Measurements from ENCODE around the gene PIAS1.
A peak's percentile ranks its signal among the peaks of the same experiment; 100 is the strongest.
"Not testable (repeated sequence)": the region's sequence is repeated elsewhere in the genome, so short reads cannot be mapped to it uniquely, and the experiment has no call there.

Gene PIAS1

GRCh38 chr15:68034719-68035293 lies 19.3 kb upstream of the PIAS1 start:
- no peak for DNase-seq

GRCh38 chr15:68038246-68038645 lies 15.9 kb upstream of the PIAS1 start:
- DNase-seq, result no peak

- no peak for DNase-seq
Measured at GRCh38 chr15:68040144-68040543, 14.0 kb upstream of the PIAS1 start.

DNA sequence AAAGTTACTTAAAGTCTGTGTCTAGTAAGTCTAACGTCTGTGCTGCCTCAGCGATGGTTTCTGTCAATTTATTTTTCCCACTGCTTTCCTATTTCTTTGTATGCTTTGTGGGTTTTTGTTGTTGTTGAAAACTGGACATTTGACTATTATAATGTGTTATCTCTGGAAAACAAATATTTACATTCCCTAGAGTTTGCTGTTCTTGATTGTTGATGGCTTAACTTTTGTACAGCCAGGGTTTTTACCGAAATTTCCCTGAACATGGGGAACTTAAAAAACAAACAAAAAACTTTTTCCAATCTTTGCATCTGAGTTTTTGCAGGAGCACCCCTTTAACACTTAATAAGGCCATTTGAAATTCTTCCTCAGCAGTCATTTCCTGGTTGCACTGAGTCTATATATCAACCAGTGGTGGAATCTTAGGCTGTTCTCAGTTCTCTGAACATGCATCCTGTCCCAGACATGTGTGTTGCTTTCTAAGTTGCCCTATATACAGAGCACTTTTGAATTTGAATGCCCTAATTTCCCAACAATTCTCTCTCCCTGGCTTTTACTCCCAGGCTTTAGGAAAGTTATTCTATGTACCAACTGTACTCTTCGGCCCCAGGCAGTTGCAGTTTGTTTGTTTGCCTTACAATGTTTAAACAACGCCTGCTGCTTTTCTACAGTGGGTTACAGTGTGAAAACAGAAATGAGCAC lies 11.8 kb upstream of the PIAS1 start:
- no peak for DNase-seq

GRCh38 chr15:68042855-68043222 lies 11.3 kb upstream of the PIAS1 start:
- DNase-seq, result no peak

DNA sequence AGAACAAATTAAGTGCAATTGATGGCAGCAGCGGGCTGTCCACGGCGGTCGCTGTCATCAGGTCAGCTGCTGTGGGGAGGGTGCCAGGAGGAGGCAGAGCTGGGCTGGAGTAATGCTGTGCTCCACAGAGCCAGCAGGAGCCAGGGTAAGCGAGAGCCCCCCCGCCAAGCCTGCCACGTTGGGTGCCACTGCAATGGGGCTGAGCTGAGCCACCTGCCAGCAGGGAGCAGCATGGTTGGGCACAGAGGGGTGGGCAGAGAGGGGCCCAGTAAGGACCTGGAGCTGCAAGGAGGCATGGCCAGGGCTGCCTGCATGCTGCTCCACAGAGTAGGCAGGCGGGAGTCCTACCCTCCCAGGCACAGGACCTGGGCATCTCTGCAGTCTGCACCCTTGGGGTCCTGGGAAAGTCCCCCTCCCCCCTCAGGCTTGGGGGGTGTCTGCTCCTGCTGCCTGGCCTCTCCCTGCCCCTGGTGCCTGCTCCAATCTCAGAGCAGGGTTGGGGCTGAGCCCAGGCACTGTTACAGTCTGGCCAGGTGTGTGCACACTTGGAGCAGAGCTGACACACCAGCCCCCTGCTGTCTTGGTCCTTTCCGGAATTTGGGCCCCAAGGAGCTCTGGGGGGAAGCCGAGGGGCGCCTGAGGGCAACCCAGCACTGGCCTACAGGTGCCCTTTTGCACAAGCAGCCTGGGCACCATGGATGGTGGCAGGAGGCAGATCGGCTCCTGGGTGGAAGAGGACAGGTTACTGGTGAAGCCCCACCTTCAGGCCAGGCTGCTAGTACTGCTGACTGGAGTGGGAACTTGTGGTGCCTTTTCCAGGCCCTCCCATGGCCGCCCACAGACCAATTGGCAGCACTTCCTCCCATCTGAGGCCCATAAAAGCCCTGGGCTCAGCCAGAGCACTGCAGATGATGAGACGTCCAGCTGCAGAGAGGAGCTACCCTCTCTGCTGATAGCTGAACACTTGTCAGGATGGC lies 8.5 kb upstream of the PIAS1 start:
- DNase-seq, result no peak

GRCh38 chr15:68047826-68048225 lies 6.3 kb upstream of the PIAS1 start:
- DNase-seq, result no peak

- peak; percentile 15 for DNase-seq
Measured at GRCh38 chr15:68051109-68051508, 3.0 kb upstream of the PIAS1 start.

- DNase-seq, result no peak
Measured at GRCh38 chr15:68051907-68052306, 2.2 kb upstream of the PIAS1 start.

- no peak for DNase-seq
Measured at GRCh38 chr15:68052431-68052830, 1.7 kb upstream of the PIAS1 start.

GRCh38 chr15:68053001-68053400 lies 1.1 kb upstream of the PIAS1 start:
- DNase-seq, result no peak

- DNase-seq, result peak; percentile 42
Measured at GRCh38 chr15:68054628-68055223, 611 bp downstream of the PIAS1 start.

DNA sequence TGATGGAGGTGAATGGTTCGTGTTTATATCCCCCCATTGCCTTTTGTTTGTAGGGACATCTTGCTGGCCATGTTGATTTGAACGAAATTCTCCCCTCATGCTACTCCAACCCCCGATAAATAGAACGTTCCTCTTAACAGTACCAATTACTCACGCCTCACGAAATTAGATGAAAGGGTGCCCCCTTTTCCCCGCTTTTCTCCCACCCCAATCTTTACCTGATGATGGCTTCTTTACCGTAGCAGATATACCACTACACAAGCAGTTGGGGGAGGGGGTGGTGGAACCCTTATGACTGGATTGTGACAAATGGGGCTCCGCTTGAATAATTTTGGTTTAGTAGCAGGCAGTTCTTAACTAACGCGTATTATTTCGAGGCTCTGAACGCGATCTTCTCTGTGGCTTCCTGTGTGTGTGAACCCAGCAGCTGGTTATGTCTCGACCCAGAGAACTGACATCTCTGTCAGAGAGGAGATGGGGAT lies 1.1 kb downstream of the PIAS1 start:
- DNase-seq, result peak; percentile 78

- no peak for DNase-seq
Measured at GRCh38 chr15:68056097-68056865, 2.2 kb downstream of the PIAS1 start.

DNA sequence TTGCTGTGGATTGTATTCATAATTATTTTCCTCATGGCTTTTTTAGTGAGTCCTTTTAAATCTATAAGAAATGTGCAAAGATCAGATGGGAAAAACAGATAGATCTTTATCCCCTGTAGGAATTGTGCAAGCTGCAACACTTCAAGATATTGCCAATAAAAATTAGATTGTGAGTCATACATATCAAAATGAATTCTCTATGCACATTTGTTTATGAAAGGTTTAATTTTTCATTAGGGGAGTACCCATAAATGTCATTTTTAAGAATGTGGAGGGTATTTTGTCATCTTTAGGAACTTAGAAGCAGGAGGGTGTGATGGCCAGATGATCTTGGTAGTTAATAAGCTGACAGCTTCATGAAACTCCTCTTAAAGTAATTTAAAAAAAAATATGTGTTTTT lies 2.9 kb downstream of the PIAS1 start:
- DNase-seq, result no peak

- DNase-seq, result no peak
Measured at GRCh38 chr15:68057758-68058157, 3.6 kb downstream of the PIAS1 start.

DNA sequence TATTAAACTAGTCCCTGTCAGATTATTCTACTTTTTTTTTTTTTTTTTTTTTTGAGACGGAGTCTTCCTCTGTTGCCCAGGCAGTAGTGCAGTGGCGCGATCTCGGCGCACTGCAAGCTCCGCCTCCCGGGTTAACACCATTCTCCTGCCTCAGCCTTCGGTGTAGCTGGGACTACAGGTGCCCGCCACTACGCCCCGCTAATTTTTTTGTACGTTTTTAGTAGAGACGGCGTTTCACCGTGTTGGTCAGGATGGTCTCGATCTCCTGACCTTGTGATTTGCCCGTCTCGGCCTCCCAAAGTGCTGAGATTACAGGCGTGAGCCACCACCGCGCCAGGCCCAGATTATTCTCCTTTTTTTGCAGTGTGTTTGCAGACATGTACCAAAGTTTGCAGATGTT lies 4.9 kb downstream of the PIAS1 start:
- not testable (repeated sequence) for DNase-seq

- no peak for DNase-seq
Measured at GRCh38 chr15:68059630-68060029, 5.5 kb downstream of the PIAS1 start.

GRCh38 chr15:68061171-68061570 lies 7.1 kb downstream of the PIAS1 start:
- no peak for DNase-seq

- DNase-seq, result no peak
Measured at GRCh38 chr15:68061602-68062001, 7.5 kb downstream of the PIAS1 start.

- DNase-seq, result no peak
Measured at GRCh38 chr15:68062214-68062613, 8.1 kb downstream of the PIAS1 start.

GRCh38 chr15:68062946-68063465 lies 8.9 kb downstream of the PIAS1 start:
- DNase-seq, result no peak
